ENCODE results near the gene FSD1L.

GRCh38 chr9:105438141-105438806, 9.6 kb upstream of the FSD1L start:
- TF ChIP-seq CTCF (IDR thresholded peaks at IDR 0.05) (no peak), NRF1 (IDR thresholded peaks at IDR 0.05; ENCODE audit: low read depth, low read length) (no peak), REST (IDR thresholded peaks at IDR 0.05; ENCODE audit: low read depth, low read length) (no peak), SIN3A (IDR thresholded peaks at IDR 0.05; ENCODE audit: borderline replicate concordance, low read depth, low read length) (no peak), MAX (IDR thresholded peaks at IDR 0.05; ENCODE audit: low read depth) (no peak)

Measured in SK-N-SH (cell line).